K562 (cell line): ENCODE results near the gene ARHGAP26. TPM values are rescaled to one million over a fixed set of nuclear protein-coding genes. Genes with fewer than 3 reads are reported as not detected.

Experiments
- ATAC-seq: fragments of 200-7000 bp; cut with Tn5 transposase; 3 replicates; pipeline ENCODE4 v1.9.1; 2020; ENCODE audit warnings: moderate library complexity
- BruUV-seq: library from RNA; stranded (reverse); fragments of 400-500 nt; replicated peaks from 2 replicates; lab custom pipeline; 2021; lab: Mats Ljungman, UMichigan
- CTCF ChIA-PET: fragments of 300-600 bp; formaldehyde crosslinking; extraction: SDS; loops from one replicate; lab custom pipeline; 2021; ENCODE audit warnings: low intra/inter-chr PET ratio; lab: Yijun Ruan, JAX
- POLR2A ChIA-PET: fragments of 300-600, 350-650 bp; sonication (Branson Sonifier 250); formaldehyde crosslinking; extraction: SDS; loops from one replicate; lab custom pipeline; 2021; ENCODE audit warnings: antibody characterized with exemption, inconsistent platforms; lab: Yijun Ruan, JAX
- DNase-seq, 4 experiments: peaks; one replicate each; pipeline versions ENCODE4 v3.0.0 to v3.0.0-alpha.2; 2011 to 2018; ENCODE audit warnings: low spot score in 3 of 4, mixed read lengths in 3 of 4; ENCODE audit errors: extremely low read depth in 1 of 4
- FAIRE-seq: peaks from 2 replicates; lab custom pipeline; 2011; peaks lifted over from hg19 to GRCh38; lab: Jason Lieb, UNC
- H2AFZ ChIP-seq: 2 replicates; pipeline ENCODE4 v1.6.0; 2011; ENCODE audit warnings: low read depth, low read length, control low read depth, inconsistent platforms
- H3K27ac ChIP-seq: fragments of 200-600 bp; 3 replicates; pipeline ENCODE4 v1.8.0; 2011; ENCODE audit warnings: low read depth, mild to moderate bottlenecking, control low read depth, inconsistent platforms, low read length, moderate library complexity, mixed read lengths; ENCODE audit errors: extremely low read depth
- H3K27me3 ChIP-seq, 2 experiments: fragments of 300-600 bp in 1 of 2; 2 replicates in 1 of 2; 3 replicates in 1 of 2; pipeline versions ENCODE4 v1.6.0 to v1.8.0; 2011; ENCODE audit warnings: inconsistent platforms in 2 of 2, low read length in 2 of 2, mild to moderate bottlenecking in 1 of 2, mixed read lengths in 1 of 2, moderate library complexity in 1 of 2; ENCODE audit not compliant: control insufficient read depth in 2 of 2, insufficient read depth in 2 of 2
- H3K36me3 ChIP-seq: fragments of 300-600 bp; 3 replicates; pipeline ENCODE4 v1.8.0; 2011; ENCODE audit warnings: mild to moderate bottlenecking, low read length, inconsistent platforms; ENCODE audit not compliant: control insufficient read depth, insufficient read depth
- H3K4me1 ChIP-seq, 2 experiments: fragments of 200-600 bp in 1 of 2; replicated peaks in 1 of 2; 2 replicates in 1 of 2; 3 replicates in 1 of 2; pipeline versions ENCODE4 v1.5.1 to v1.8.0; 2011; ENCODE audit warnings: inconsistent platforms in 2 of 2, low read length in 2 of 2, mild to moderate bottlenecking in 1 of 2, mixed read lengths in 1 of 2, moderate library complexity in 1 of 2; ENCODE audit not compliant: control insufficient read depth in 2 of 2, insufficient read depth in 2 of 2
- H3K4me2 ChIP-seq: 2 replicates; pipeline ENCODE4 v1.6.1; 2011; ENCODE audit warnings: low read length, control low read depth, inconsistent platforms, mixed read lengths; ENCODE audit not compliant: insufficient read depth
- H3K4me3 ChIP-seq: fragments of 200-600 bp; sonication (generic), shearing (Covaris generic); 2 replicates; pipeline ENCODE4 v1.5.1; 2016; ENCODE audit warnings: control low read depth, inconsistent platforms
- H3K79me2 ChIP-seq: fragments of 200-600 bp; 3 replicates; pipeline ENCODE4 v1.8.0; 2011; ENCODE audit warnings: low read length, inconsistent platforms; ENCODE audit not compliant: control insufficient read depth, insufficient read depth
- H3K9ac ChIP-seq, 2 experiments: 2 replicates each; pipeline versions ENCODE4 v1.6.0 to v1.6.1; 2011; ENCODE audit warnings: low read depth in 2 of 2, low read length in 2 of 2, control low read depth in 1 of 2, inconsistent platforms in 1 of 2, mild to moderate bottlenecking in 1 of 2, mixed read lengths in 1 of 2; ENCODE audit not compliant: insufficient read depth in 1 of 2
- H3K9me1 ChIP-seq: one replicate; pipeline ENCODE4 v1.6.0; 2011; ENCODE audit warnings: inconsistent platforms, mild to moderate bottlenecking, low read length, moderate library complexity; ENCODE audit not compliant: control insufficient read depth, insufficient read depth
- H3K9me3 ChIP-seq: replicated peaks from 2 replicates; pipeline ENCODE4 v1.5.1; 2011; ENCODE audit warnings: low read depth, low read length, inconsistent platforms; ENCODE audit not compliant: control insufficient read depth, insufficient read depth
- H4K20me1 ChIP-seq: replicated peaks from 2 replicates; pipeline ENCODE4 v1.6.1; 2011; ENCODE audit warnings: low read length, inconsistent platforms, mixed read lengths; ENCODE audit not compliant: control insufficient read depth, insufficient read depth
- JUN ChIP-seq, 2 experiments: sonication (generic) in 1 of 2; formaldehyde crosslinking in 1 of 2; IDR thresholded peaks; 2 replicates each; pipeline versions ENCODE4 v1.6.1 to v1.8.0; 2012 to 2022; ENCODE audit warnings: borderline replicate concordance in 2 of 2, mild to moderate bottlenecking in 2 of 2, improper control_type of control experiment in 1 of 2, low read depth in 1 of 2, low read length in 1 of 2, missing genetic modification reagents in 1 of 2
- NCOA4 ChIP-seq: fragments of 450-650 bp; IDR thresholded peaks from 2 replicates; pipeline ENCODE4 v1.6.1; 2018; ENCODE audit warnings: mild to moderate bottlenecking; ENCODE audit not compliant: partially characterized antibody
- SMARCB1 ChIP-seq: IDR thresholded peaks from 2 replicates; pipeline ENCODE4 v1.6.1; 2011; ENCODE audit warnings: improper control_type of control experiment, low read depth; ENCODE audit not compliant: insufficient read length
- ZNF212 ChIP-seq: fragments of 450-650 bp; formaldehyde crosslinking; IDR thresholded peaks from 2 replicates; pipeline ENCODE4 v1.4.0; 2020; ENCODE audit warnings: mild to moderate bottlenecking
- WGBS: fragments of 100-300 bp; shearing (Covaris generic); methylation state at CpG from one replicate; pipeline ENCODE4 v1.1.6; 2016; ENCODE audit warnings: low coverage, mixed read lengths; ENCODE audit not compliant: insufficient coverage; ENCODE audit errors: missing lambda C conversion rate; 5-methylcytosine and 5-hydroxymethylcytosine counted together
- in situ Hi-C: fragments of 300-500 bp; cut with MboI; formaldehyde crosslinking; loops from 4 replicates; pipeline ENCODE4 v1.15.0; 2018; ENCODE audit warnings: inconsistent platforms, mixed read lengths
- intact Hi-C: fragments of 100-400 bp; cut with micrococcal nuclease; formaldehyde crosslinking; loops from 2 replicates; pipeline ENCODE4 v1.14.2; 2022
- polyA plus RNA-seq, 8 experiments: library from polyadenylated mRNA; depleted of rRNA in 4 of 8; stranded (reverse) in 5 of 8; unstranded in 3 of 8; fragments of >200 nt; fragmentation: Nextera tagmentation in 2 of 8; fragmentation: Illumina TruSeq in 1 of 8; extraction: Ambion mirVana in 2 of 8; extraction: Trizol in 1 of 8; gene quantifications; 2 replicates each; pipeline versions ENCODE4 v1.2.1 to v1.2.3, GENCODE V29; 2011 to 2014; ENCODE audit warnings: inconsistent platforms in 1 of 8, missing spikeins in 1 of 8
- total RNA-seq, 7 experiments: library from RNA; depleted of rRNA in 6 of 7; stranded (reverse); fragments of >200 nt in 6 of 7; fragmentation: Illumina TruSeq in 2 of 7; extraction: Trizol in 2 of 7; gene quantifications; 2 replicates each; pipeline versions ENCODE4 v1.2.1 to v1.2.3, GENCODE V29; 2011 to 2021; ENCODE audit warnings: low replicate concordance in 1 of 7
- TF ChIP-seq, protein P1 (sequence below), 2 experiments: fragments of 200-800 bp in 1 of 2; sonication (Bioruptor generic) in 1 of 2; sonication (generic) in 1 of 2; formaldehyde crosslinking in 1 of 2; IDR thresholded peaks in 1 of 2; conservative IDR thresholded peaks in 1 of 2; 2 replicates each; pipeline versions ENCODE4 v1.5.0 to v1.6.1; 2016 to 2020; ENCODE audit warnings: missing compliant biosample characterization in 1 of 2, missing genetic modification characterization in 1 of 2, missing genetic modification reagents in 1 of 2
- TF ChIP-seq, protein P2 (sequence below), 2 experiments: fragments of 250-450 bp in 1 of 2; fragments of 450-650 bp in 1 of 2; sonication (Bioruptor Pico) in 1 of 2; IDR thresholded peaks; 2 replicates each; pipeline versions ENCODE4 v1.6.1 to v1.8.0; 2016 to 2021; ENCODE audit warnings: mild to moderate bottlenecking in 2 of 2, moderate library complexity in 2 of 2, missing compliant biosample characterization in 1 of 2, missing genetic modification characterization in 1 of 2
- TF ChIP-seq, protein P3 (sequence below): sonication (generic); formaldehyde crosslinking; IDR thresholded peaks from 2 replicates; pipeline ENCODE4 v1.8.0; 2022; ENCODE audit warnings: mild to moderate bottlenecking, missing genetic modification reagents
- TF ChIP-seq, protein P4 (sequence below): fragments of 450-650 bp; IDR thresholded peaks from 2 replicates; pipeline ENCODE4 v1.6.1; 2016
- TF ChIP-seq, protein P5 (sequence below): sonication (generic); formaldehyde crosslinking; IDR thresholded peaks from 2 replicates; pipeline ENCODE4 v1.8.0; 2022; ENCODE audit warnings: missing genetic modification reagents, mild to moderate bottlenecking, borderline replicate concordance

ARHGAP26 gene
- total and polyA plus RNA-seq, 9 of the 15 experiments (the other 6 are each of a cell fraction or from before 2014, with no cell fraction given): 0.13 to 1.1 (median 0.55) TPM

DNA sequence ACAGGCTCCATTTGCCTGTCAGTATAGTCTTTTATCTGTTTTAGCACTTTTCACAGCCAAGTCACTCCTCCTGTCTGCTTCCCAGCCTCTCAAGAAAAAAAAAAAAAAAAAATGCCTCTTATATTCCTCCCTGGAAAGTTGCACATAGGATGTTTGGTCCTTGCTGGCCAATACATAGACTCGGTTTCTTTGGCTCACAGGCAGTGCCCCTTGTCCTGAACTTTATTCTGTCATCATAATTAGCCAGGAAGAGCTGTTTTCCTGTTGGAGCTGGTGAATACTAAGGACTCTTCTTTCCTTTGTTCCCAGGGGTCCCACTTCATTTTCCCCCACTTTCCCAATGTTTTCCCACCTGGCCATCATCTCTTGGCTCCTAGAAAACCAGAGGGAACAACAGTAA lies 442.1 kb downstream of the ARHGAP26 start:
- 12% methylated on average over 1 of the region's 1 CpG for WGBS
- Histone ChIP-seq H3K9me3 (no peaks in the 10 kb centered on the region), H3K36me3 (no peaks in the 10 kb centered on the region), H3K27ac (peak overlapping the region; percentile 19; the same call in 2 of the 3 replicates), H3K4me1 (peaks cover 43 to 69% of the 10 kb centered on the region in 2 experiments), H3K4me3 (no peak overlapping the region), H3K79me2 (no peaks in the 10 kb centered on the region), H3K27me3 (no peaks in the 10 kb centered on the region), H3K4me2 (no peak overlapping the region), H3K9ac (peak overlapping the region; percentile 8 to 31; a peak in 1 of 4 replicates), H2AFZ (peak overlapping the region; percentile 75), H4K20me1 (no peaks in the 10 kb centered on the region), H3K9me1 (no peaks in the 10 kb centered on the region)
- intact Hi-C loops: loop anchor here (10.0 kb wide), 1 partner anchor 373 kb away; no protein-coding TSS in a partner anchor
- TF ChIP-seq, protein P1, sequence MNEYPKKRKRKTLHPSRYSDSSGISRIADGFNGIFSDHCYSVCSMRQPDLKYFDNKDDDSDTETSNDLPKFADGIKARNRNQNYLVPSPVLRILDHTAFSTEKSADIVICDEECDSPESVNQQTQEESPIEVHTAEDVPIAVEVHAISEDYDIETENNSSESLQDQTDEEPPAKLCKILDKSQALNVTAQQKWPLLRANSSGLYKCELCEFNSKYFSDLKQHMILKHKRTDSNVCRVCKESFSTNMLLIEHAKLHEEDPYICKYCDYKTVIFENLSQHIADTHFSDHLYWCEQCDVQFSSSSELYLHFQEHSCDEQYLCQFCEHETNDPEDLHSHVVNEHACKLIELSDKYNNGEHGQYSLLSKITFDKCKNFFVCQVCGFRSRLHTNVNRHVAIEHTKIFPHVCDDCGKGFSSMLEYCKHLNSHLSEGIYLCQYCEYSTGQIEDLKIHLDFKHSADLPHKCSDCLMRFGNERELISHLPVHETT (CRISPR knock-in tag; conservative IDR thresholded peaks at IDR 0.05 in 1 of 2, IDR thresholded peaks at IDR 0.05 in 1 of 2): no peak
- no peak for TF ChIP-seq ZNF212 (CRISPR knock-in tag)
- no peak for TF ChIP-seq JUN (IDR thresholded peaks at IDR 0.05; ENCODE audit: borderline replicate concordance, low read depth, low read length)
- TF ChIP-seq JUN (CRISPR knock-in tag; IDR thresholded peaks at IDR 0.05; ENCODE audit: borderline replicate concordance): no peak
- TF ChIP-seq NCOA4: no peak
- TF ChIP-seq, protein P2, sequence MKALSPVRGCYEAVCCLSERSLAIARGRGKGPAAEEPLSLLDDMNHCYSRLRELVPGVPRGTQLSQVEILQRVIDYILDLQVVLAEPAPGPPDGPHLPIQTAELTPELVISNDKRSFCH (CRISPR knock-in tag; IDR thresholded peaks at IDR 0.05): no peak
- TF ChIP-seq, protein P2 (tag; IDR thresholded peaks at IDR 0.05): no peak
- TF ChIP-seq SMARCB1: no peak
- TF ChIP-seq, protein P3, sequence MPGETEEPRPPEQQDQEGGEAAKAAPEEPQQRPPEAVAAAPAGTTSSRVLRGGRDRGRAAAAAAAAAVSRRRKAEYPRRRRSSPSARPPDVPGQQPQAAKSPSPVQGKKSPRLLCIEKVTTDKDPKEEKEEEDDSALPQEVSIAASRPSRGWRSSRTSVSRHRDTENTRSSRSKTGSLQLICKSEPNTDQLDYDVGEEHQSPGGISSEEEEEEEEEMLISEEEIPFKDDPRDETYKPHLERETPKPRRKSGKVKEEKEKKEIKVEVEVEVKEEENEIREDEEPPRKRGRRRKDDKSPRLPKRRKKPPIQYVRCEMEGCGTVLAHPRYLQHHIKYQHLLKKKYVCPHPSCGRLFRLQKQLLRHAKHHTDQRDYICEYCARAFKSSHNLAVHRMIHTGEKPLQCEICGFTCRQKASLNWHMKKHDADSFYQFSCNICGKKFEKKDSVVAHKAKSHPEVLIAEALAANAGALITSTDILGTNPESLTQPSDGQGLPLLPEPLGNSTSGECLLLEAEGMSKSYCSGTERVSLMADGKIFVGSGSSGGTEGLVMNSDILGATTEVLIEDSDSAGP: no peak
- TF ChIP-seq, protein P4, sequence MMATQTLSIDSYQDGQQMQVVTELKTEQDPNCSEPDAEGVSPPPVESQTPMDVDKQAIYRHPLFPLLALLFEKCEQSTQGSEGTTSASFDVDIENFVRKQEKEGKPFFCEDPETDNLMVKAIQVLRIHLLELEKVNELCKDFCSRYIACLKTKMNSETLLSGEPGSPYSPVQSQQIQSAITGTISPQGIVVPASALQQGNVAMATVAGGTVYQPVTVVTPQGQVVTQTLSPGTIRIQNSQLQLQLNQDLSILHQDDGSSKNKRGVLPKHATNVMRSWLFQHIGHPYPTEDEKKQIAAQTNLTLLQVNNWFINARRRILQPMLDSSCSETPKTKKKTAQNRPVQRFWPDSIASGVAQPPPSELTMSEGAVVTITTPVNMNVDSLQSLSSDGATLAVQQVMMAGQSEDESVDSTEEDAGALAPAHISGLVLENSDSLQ: 0 out of 2 replicates have a peak, but pooled peaks have one; percentile 9
- TF ChIP-seq, protein P5, sequence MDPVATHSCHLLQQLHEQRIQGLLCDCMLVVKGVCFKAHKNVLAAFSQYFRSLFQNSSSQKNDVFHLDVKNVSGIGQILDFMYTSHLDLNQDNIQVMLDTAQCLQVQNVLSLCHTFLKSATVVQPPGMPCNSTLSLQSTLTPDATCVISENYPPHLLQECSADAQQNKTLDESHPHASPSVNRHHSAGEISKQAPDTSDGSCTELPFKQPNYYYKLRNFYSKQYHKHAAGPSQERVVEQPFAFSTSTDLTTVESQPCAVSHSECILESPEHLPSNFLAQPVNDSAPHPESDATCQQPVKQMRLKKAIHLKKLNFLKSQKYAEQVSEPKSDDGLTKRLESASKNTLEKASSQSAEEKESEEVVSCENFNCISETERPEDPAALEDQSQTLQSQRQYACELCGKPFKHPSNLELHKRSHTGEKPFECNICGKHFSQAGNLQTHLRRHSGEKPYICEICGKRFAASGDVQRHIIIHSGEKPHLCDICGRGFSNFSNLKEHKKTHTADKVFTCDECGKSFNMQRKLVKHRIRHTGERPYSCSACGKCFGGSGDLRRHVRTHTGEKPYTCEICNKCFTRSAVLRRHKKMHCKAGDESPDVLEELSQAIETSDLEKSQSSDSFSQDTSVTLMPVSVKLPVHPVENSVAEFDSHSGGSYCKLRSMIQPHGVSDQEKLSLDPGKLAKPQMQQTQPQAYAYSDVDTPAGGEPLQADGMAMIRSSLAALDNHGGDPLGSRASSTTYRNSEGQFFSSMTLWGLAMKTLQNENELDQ (CRISPR knock-in tag): no peak
- ChIA-PET CTCF (interaction anchor here (0.7 kb wide), 1 partner anchor 13 kb away, joined by 3 read pairs; no protein-coding TSS in a partner anchor), POLR2A (interaction anchor here (0.6 to 2.0 kb wide), 3 partner anchors 10 to 100 kb away, joined by 3 to 7 read pairs (median 6); no protein-coding TSS in a partner anchor)
- ATAC-seq (no peak), DNase-seq (no peak), FAIRE-seq (no peak)
- in situ Hi-C loops: no loop called here
- no TSS peak for BruUV-seq
